Omental fat pad (tissue), 4 donors: ENCODE data around the gene SCAMP3. TPM values are rescaled to one million over a fixed set of nuclear protein-coding genes. Genes with fewer than 3 reads are reported as not detected.

Experiments
- ATAC-seq: fragments of 150-250 bp; one replicate; pipeline ENCODE4 v1.9.1; 2016; ENCODE audit warnings: mild to moderate bottlenecking, moderate library complexity; ENCODE audit not compliant: low FRiP score
- DNase-seq: peaks from one replicate; pipeline ENCODE4 v3.0.0-alpha.2; 2019; ENCODE audit warnings: low spot score
- CTCF ChIP-seq, 3 donors: fragments of 450-650 bp; IDR thresholded peaks; one replicate each; pipeline ENCODE4 v1.5.1; 2016 to 2017; ENCODE audit warnings: antibody characterized with exemption in 3 of 3, mild to moderate bottlenecking in 3 of 3, moderate library complexity in 2 of 3
- total RNA-seq, 4 donors: library from RNA; depleted of rRNA; stranded (reverse); fragments of >200 nt; gene quantifications; one replicate each; pipeline ENCODE4 v1.1.0, GENCODE V29; 2016

SCAMP3 gene
- total RNA-seq, 4 donors from 2014 or later = 48.2 to 72.9 (median 63.1) TPM

GRCh38 chr1:155285063-155285462 lies 22.9 kb upstream of the SCAMP3 start:
- no peak for TF ChIP-seq CTCF (IDR thresholded peaks at IDR 0.05)
- ATAC-seq (no peak), DNase-seq (no peak)

GRCh38 chr1:155284476-155284875 lies 22.3 kb upstream of the SCAMP3 start:
- ATAC-seq = no peak
- TF ChIP-seq CTCF (IDR thresholded peaks at IDR 0.05) = no peak
- no peak for DNase-seq

GRCh38 chr1:155282488-155283091 lies 20.4 kb upstream of the SCAMP3 start:
- DNase-seq (no peak), ATAC-seq (no peak)
- no peak for TF ChIP-seq CTCF (IDR thresholded peaks at IDR 0.05)

GRCh38 chr1:155279268-155279667 lies 17.1 kb upstream of the SCAMP3 start:
- no peak for DNase-seq
- TF ChIP-seq CTCF (IDR thresholded peaks at IDR 0.05) = no peak
- ATAC-seq = no peak

GRCh38 chr1:155278689-155279160 lies 16.6 kb upstream of the SCAMP3 start:
- no peak for TF ChIP-seq CTCF (IDR thresholded peaks at IDR 0.05)
- ATAC-seq = no peak
- no peak for DNase-seq

GRCh38 chr1:155277902-155278688 lies 15.9 kb upstream of the SCAMP3 start:
- peak; percentile 69 for DNase-seq
- TF ChIP-seq CTCF (IDR thresholded peaks at IDR 0.05) = no peak
- peak; percentile 5 for ATAC-seq
